Measurements from ENCODE around the gene KRTAP10-5. TPM values are rescaled to one million over a fixed set of nuclear protein-coding genes. Genes with fewer than 3 reads are reported as not detected.
A peak's percentile ranks its signal among the peaks of the same experiment; 100 is the strongest.
"Not testable (repeated sequence)": the region's sequence is repeated elsewhere in the genome, so short reads cannot be mapped to it uniquely, and the experiment has no call there.

KRTAP10-5 gene
- total RNA-seq, 1 donor from 2014 or later: not detected

- TF ChIP-seq EZH2 (IDR thresholded peaks at IDR 0.05; ENCODE audit: insufficient read depth, low read length): no peak
- TF ChIP-seq, protein P1, sequence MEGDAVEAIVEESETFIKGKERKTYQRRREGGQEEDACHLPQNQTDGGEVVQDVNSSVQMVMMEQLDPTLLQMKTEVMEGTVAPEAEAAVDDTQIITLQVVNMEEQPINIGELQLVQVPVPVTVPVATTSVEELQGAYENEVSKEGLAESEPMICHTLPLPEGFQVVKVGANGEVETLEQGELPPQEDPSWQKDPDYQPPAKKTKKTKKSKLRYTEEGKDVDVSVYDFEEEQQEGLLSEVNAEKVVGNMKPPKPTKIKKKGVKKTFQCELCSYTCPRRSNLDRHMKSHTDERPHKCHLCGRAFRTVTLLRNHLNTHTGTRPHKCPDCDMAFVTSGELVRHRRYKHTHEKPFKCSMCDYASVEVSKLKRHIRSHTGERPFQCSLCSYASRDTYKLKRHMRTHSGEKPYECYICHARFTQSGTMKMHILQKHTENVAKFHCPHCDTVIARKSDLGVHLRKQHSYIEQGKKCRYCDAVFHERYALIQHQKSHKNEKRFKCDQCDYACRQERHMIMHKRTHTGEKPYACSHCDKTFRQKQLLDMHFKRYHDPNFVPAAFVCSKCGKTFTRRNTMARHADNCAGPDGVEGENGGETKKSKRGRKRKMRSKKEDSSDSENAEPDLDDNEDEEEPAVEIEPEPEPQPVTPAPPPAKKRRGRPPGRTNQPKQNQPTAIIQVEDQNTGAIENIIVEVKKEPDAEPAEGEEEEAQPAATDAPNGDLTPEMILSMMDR (IDR thresholded peaks at IDR 0.05; ENCODE audit: insufficient read depth, low read depth, low read length): no peak
These were observed 28.3 kb downstream of the KRTAP10-5 start for GRCh38 chr21:44552136-44552535.

GRCh38 chr21:44551340-44551961, 29.0 kb downstream of the KRTAP10-5 start, which contains the start of gene KRTAP10-2:
TSS of gene KRTAP10-2 (minus strand) at chr21:44551505. CDS start at chr21:44551458, 47 bp downstream.
- H3K4me2 ChIP-seq (ENCODE audit: low read length): no peak within 1 kb of the TSS
- H3K27ac ChIP-seq (ENCODE audit: low read depth, low read length): no peak within 1 kb of the TSS
- H3K4me1 ChIP-seq (ENCODE audit: insufficient read depth, low read length): no peaks in the 10 kb centered on the region
- no peaks in the 10 kb centered on the region for H4K20me1 ChIP-seq (ENCODE audit: insufficient read depth, low read length)
- no peak within 1 kb of the TSS for H3K9ac ChIP-seq (ENCODE audit: low read length)
- no peak for DNase-seq (ENCODE audit: low read depth)
- H3K36me3 ChIP-seq (ENCODE audit: insufficient read depth, low read length): no peaks in the 10 kb centered on the region
- Mint-ChIP-seq H3K4me3 (ENCODE audit: unreplicated experiment) (peak within 1 kb of the TSS; percentile 20), H3K36me3 (ENCODE audit: low read depth, unreplicated experiment) (peaks cover 1% of the 10 kb centered on the region), H3K9me3 (ENCODE audit: unreplicated experiment) (peaks cover 15% of the 10 kb centered on the region), H3K27me3 (ENCODE audit: low read depth, unreplicated experiment) (peaks cover 10% of the 10 kb centered on the region), H3K4me1 (ENCODE audit: low read depth, unreplicated experiment) (peaks cover 7% of the 10 kb centered on the region), H3K27ac (ENCODE audit: unreplicated experiment) (peak within 1 kb of the TSS; percentile 6)
- H3K79me2 ChIP-seq (ENCODE audit: insufficient read depth, low read length): no peaks in the 10 kb centered on the region
- TF ChIP-seq EZH2 (IDR thresholded peaks at IDR 0.05; ENCODE audit: insufficient read depth, low read length): no peak
- TF ChIP-seq, protein P1 (IDR thresholded peaks at IDR 0.05; ENCODE audit: insufficient read depth, low read depth, low read length): no peak
- FAIRE-seq: no peak
- no peaks in the 10 kb centered on the region for H3K27me3 ChIP-seq (ENCODE audit: insufficient read depth, low read length)
- no peak within 1 kb of the TSS for H2AFZ ChIP-seq (ENCODE audit: low read depth, low read length)
- H3K9me3 ChIP-seq (ENCODE audit: insufficient read depth, low read depth, low read length): no peaks in the 10 kb centered on the region
- H3K4me3 ChIP-seq (ENCODE audit: insufficient read depth, low read depth, low read length): no peak within 1 kb of the TSS

More at GRCh38 chr21:44552136-44552535, 28.3 kb downstream of the KRTAP10-5 start:
- no peaks in the 10 kb centered on the region for H3K36me3 ChIP-seq (ENCODE audit: insufficient read depth, low read length)
- no peak for FAIRE-seq
- Mint-ChIP-seq H3K27me3 (ENCODE audit: low read depth, unreplicated experiment) (peaks cover 10% of the 10 kb centered on the region), H3K4me3 (ENCODE audit: unreplicated experiment) (peak overlapping the region; percentile 20), H3K4me1 (ENCODE audit: low read depth, unreplicated experiment) (peaks cover 7% of the 10 kb centered on the region), H3K9me3 (ENCODE audit: unreplicated experiment) (peaks cover 8% of the 10 kb centered on the region), H3K36me3 (ENCODE audit: low read depth, unreplicated experiment) (peaks cover 1% of the 10 kb centered on the region), H3K27ac (ENCODE audit: unreplicated experiment) (no peak overlapping the region)
- DNase-seq (ENCODE audit: low read depth): no peak
- no peak overlapping the region for H3K27ac ChIP-seq (ENCODE audit: low read depth, low read length)
- H3K4me1 ChIP-seq (ENCODE audit: insufficient read depth, low read length): no peaks in the 10 kb centered on the region
- no peaks in the 10 kb centered on the region for H4K20me1 ChIP-seq (ENCODE audit: insufficient read depth, low read length)
- H3K79me2 ChIP-seq (ENCODE audit: insufficient read depth, low read length): no peaks in the 10 kb centered on the region
- H3K4me2 ChIP-seq (ENCODE audit: low read length): no peak overlapping the region
- no peaks in the 10 kb centered on the region for H3K9me3 ChIP-seq (ENCODE audit: insufficient read depth, low read depth, low read length)
- H3K4me3 ChIP-seq (ENCODE audit: insufficient read depth, low read depth, low read length): no peak overlapping the region
- H2AFZ ChIP-seq (ENCODE audit: low read depth, low read length): no peak overlapping the region
- H3K27me3 ChIP-seq (ENCODE audit: insufficient read depth, low read length): peaks cover 2% of the 10 kb centered on the region
- H3K9ac ChIP-seq (ENCODE audit: low read length): no peak overlapping the region

GRCh38 chr21:44550807-44551206, 29.6 kb downstream of the KRTAP10-5 start:
- H3K36me3 ChIP-seq (ENCODE audit: insufficient read depth, low read length): no peaks in the 10 kb centered on the region
- peaks cover 1% of the 10 kb centered on the region for H3K36me3 Mint-ChIP-seq (ENCODE audit: low read depth, unreplicated experiment)
- H3K4me3 ChIP-seq (ENCODE audit: insufficient read depth, low read depth, low read length): no peak overlapping the region
- TF ChIP-seq EZH2 (IDR thresholded peaks at IDR 0.05; ENCODE audit: insufficient read depth, low read length): no peak
- TF ChIP-seq, protein P1 (IDR thresholded peaks at IDR 0.05; ENCODE audit: insufficient read depth, low read depth, low read length): no peak
- DNase-seq (ENCODE audit: low read depth): no peak
- peaks cover 10% of the 10 kb centered on the region for H3K27me3 Mint-ChIP-seq (ENCODE audit: low read depth, unreplicated experiment)
- H3K4me1 ChIP-seq (ENCODE audit: insufficient read depth, low read length): no peaks in the 10 kb centered on the region
- H3K4me2 ChIP-seq (ENCODE audit: low read length): no peak overlapping the region
- no peak overlapping the region for H3K27ac ChIP-seq (ENCODE audit: low read depth, low read length)
- H3K9ac ChIP-seq (ENCODE audit: low read length): no peak overlapping the region
- H2AFZ ChIP-seq (ENCODE audit: low read depth, low read length): no peak overlapping the region
- H3K4me1 Mint-ChIP-seq (ENCODE audit: low read depth, unreplicated experiment): peaks cover 7% of the 10 kb centered on the region
- peaks cover 15% of the 10 kb centered on the region for H3K9me3 Mint-ChIP-seq (ENCODE audit: unreplicated experiment)
- H3K4me3 Mint-ChIP-seq (ENCODE audit: unreplicated experiment): no peak overlapping the region
- peak overlapping the region; percentile 6 for H3K27ac Mint-ChIP-seq (ENCODE audit: unreplicated experiment)
- no peak for FAIRE-seq
- H3K9me3 ChIP-seq (ENCODE audit: insufficient read depth, low read depth, low read length): no peaks in the 10 kb centered on the region
- H3K27me3 ChIP-seq (ENCODE audit: insufficient read depth, low read length): no peaks in the 10 kb centered on the region
- H4K20me1 ChIP-seq (ENCODE audit: insufficient read depth, low read length): no peaks in the 10 kb centered on the region
- H3K79me2 ChIP-seq (ENCODE audit: insufficient read depth, low read length): no peaks in the 10 kb centered on the region

GRCh38 chr21:44550285-44550684, 30.1 kb downstream of the KRTAP10-5 start:
- not testable (repeated sequence) for H3K4me3 Mint-ChIP-seq (ENCODE audit: unreplicated experiment); H3K9me3 ChIP-seq (ENCODE audit: insufficient read depth, low read depth, low read length); H3K9ac ChIP-seq (ENCODE audit: low read length); H3K36me3 Mint-ChIP-seq (ENCODE audit: low read depth, unreplicated experiment); H2AFZ ChIP-seq (ENCODE audit: low read depth, low read length); H3K27ac Mint-ChIP-seq (ENCODE audit: unreplicated experiment); H3K4me3 ChIP-seq (ENCODE audit: insufficient read depth, low read depth, low read length); H3K27ac ChIP-seq (ENCODE audit: low read depth, low read length); H3K4me1 ChIP-seq (ENCODE audit: insufficient read depth, low read length); H3K36me3 ChIP-seq (ENCODE audit: insufficient read depth, low read length); H3K4me1 Mint-ChIP-seq (ENCODE audit: low read depth, unreplicated experiment); FAIRE-seq; H3K4me2 ChIP-seq (ENCODE audit: low read length); H3K27me3 Mint-ChIP-seq (ENCODE audit: low read depth, unreplicated experiment); H3K79me2 ChIP-seq (ENCODE audit: insufficient read depth, low read length); DNase-seq (ENCODE audit: low read depth); H3K27me3 ChIP-seq (ENCODE audit: insufficient read depth, low read length); H4K20me1 ChIP-seq (ENCODE audit: insufficient read depth, low read length)
- H3K9me3 Mint-ChIP-seq (ENCODE audit: unreplicated experiment): peaks cover 15% of the 10 kb centered on the region
